Liver (tissue), 3 donors: ENCODE measurements around the gene CLPX.

Source experiments
- JUND ChIP-seq, 2 donors: IDR thresholded peaks; 2 replicates each; pipeline ENCODE4 v1.6.1; 2016; ENCODE audit warnings: antibody characterized with exemption in 2 of 2
- RAD21 ChIP-seq, 2 donors: IDR thresholded peaks; 2 replicates each; pipeline ENCODE4 v1.6.1; 2016; ENCODE audit warnings: antibody characterized with exemption in 2 of 2, mild to moderate bottlenecking in 2 of 2
- YY1 ChIP-seq: IDR thresholded peaks from 2 replicates; pipeline ENCODE4 v1.6.1; 2016; ENCODE audit warnings: antibody characterized with exemption, mild to moderate bottlenecking
- TF ChIP-seq, protein P1 (sequence below): fragments of 150-350 bp; IDR thresholded peaks from 2 replicates; pipeline ENCODE4 v1.5.1; 2017; ENCODE audit warnings: improper control_type of control experiment, low read depth, low read length; ENCODE audit not compliant: missing input control
- TF ChIP-seq, protein P2 (sequence below): IDR thresholded peaks from 2 replicates; pipeline ENCODE4 v1.6.1; 2016; ENCODE audit warnings: antibody characterized with exemption
- donor health status: healthy.
- donor health status: healthy.

DNA sequence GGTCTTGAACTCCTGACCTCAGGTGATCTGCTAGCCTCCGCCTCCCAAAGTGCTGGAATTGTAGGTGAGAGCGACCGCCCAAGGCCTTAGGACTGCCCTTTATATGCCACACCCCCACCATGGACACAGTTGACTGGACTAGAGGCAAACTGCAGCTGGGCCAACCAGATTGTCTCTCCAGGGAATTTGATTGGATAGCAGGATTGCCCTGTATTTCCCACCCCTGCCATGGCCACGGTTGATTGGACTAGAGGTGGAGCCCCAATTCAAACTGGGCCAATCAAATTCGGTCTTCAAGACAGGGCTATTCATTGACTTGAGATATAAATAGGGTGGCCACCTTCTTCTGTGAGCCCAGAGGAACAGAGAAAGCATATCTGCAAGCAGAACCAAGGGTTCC, 6.9 kb upstream of the CLPX start:
- TF ChIP-seq, protein P1, sequence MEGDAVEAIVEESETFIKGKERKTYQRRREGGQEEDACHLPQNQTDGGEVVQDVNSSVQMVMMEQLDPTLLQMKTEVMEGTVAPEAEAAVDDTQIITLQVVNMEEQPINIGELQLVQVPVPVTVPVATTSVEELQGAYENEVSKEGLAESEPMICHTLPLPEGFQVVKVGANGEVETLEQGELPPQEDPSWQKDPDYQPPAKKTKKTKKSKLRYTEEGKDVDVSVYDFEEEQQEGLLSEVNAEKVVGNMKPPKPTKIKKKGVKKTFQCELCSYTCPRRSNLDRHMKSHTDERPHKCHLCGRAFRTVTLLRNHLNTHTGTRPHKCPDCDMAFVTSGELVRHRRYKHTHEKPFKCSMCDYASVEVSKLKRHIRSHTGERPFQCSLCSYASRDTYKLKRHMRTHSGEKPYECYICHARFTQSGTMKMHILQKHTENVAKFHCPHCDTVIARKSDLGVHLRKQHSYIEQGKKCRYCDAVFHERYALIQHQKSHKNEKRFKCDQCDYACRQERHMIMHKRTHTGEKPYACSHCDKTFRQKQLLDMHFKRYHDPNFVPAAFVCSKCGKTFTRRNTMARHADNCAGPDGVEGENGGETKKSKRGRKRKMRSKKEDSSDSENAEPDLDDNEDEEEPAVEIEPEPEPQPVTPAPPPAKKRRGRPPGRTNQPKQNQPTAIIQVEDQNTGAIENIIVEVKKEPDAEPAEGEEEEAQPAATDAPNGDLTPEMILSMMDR: no peak
- TF ChIP-seq RAD21 (IDR thresholded peaks at IDR 0.05) (no peak), YY1 (no peak), JUND (IDR thresholded peaks at IDR 0.05) (no peak)
- TF ChIP-seq, protein P2, sequence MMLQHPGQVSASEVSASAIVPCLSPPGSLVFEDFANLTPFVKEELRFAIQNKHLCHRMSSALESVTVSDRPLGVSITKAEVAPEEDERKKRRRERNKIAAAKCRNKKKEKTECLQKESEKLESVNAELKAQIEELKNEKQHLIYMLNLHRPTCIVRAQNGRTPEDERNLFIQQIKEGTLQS: no peak
